GM18868 (cell line): ENCODE data around the gene OLFML1.

Source experiments
- ATAC-seq: cut with Tn5 transposase; IDR thresholded peaks from one replicate; pipeline ENCODE4 v1.9.1; 2021; ENCODE audit warnings: mild to moderate bottlenecking, moderate library complexity; ENCODE audit not compliant: unreplicated experiment

Gene OLFML1

GRCh38 chr11:7473717-7474116 is 11.6 kb upstream of the OLFML1 start:
- peak; percentile 97 for ATAC-seq

GRCh38 chr11:7480113-7480512 is 5.2 kb upstream of the OLFML1 start:
- ATAC-seq: no peak

- no peak for ATAC-seq
These were observed 1.2 kb upstream of the OLFML1 start for GRCh38 chr11:7484131-7484530.

GRCh38 chr11:7484645-7485044 is 661 bp upstream of the OLFML1 start:
- ATAC-seq: no peak

GRCh38 chr11:7486098-7486780 is 933 bp downstream of the OLFML1 start:
- ATAC-seq: no peak

- no peak for ATAC-seq
These were observed 1.5 kb downstream of the OLFML1 start for GRCh38 chr11:7486781-7487140.

- ATAC-seq: no peak
These were observed 2.1 kb downstream of the OLFML1 start for GRCh38 chr11:7487360-7487759.

- no peak for ATAC-seq
These were observed 3.4 kb downstream of the OLFML1 start for GRCh38 chr11:7488681-7489080.

- ATAC-seq: no peak
These were observed 4.1 kb downstream of the OLFML1 start for GRCh38 chr11:7489376-7489775.

GRCh38 chr11:7490054-7490453 is 4.7 kb downstream of the OLFML1 start:
- no peak for ATAC-seq

- ATAC-seq: no peak
These were observed 5.2 kb downstream of the OLFML1 start for GRCh38 chr11:7490535-7490934.

- no peak for ATAC-seq
These were observed 6.9 kb downstream of the OLFML1 start for GRCh38 chr11:7492253-7492652.

GRCh38 chr11:7493670-7494069 is 8.4 kb downstream of the OLFML1 start:
- ATAC-seq: no peak

GRCh38 chr11:7494086-7494745 is 8.9 kb downstream of the OLFML1 start:
- no peak for ATAC-seq

GRCh38 chr11:7495882-7496551 is 10.7 kb downstream of the OLFML1 start:
- peak; percentile 85 for ATAC-seq

- no peak for ATAC-seq
These were observed 12.9 kb downstream of the OLFML1 start for GRCh38 chr11:7498193-7498592.

- no peak for ATAC-seq
These were observed 13.8 kb downstream of the OLFML1 start for GRCh38 chr11:7499081-7499480.

- no peak for ATAC-seq
These were observed 14.9 kb downstream of the OLFML1 start for GRCh38 chr11:7500251-7500650.

GRCh38 chr11:7501251-7501650 is 15.9 kb downstream of the OLFML1 start:
- no peak for ATAC-seq

GRCh38 chr11:7501894-7502293 is 16.6 kb downstream of the OLFML1 start:
- no peak for ATAC-seq

- ATAC-seq: peak; percentile 71
These were observed 20.9 kb downstream of the OLFML1 start for GRCh38 chr11:7506243-7506642.

GRCh38 chr11:7508087-7508486 is 22.8 kb downstream of the OLFML1 start:
- no peak for ATAC-seq
